GM06990 (cell line): Measurements from ENCODE around the gene DUSP9.

Source experiments
- DNase-seq: peaks from one replicate; pipeline ENCODE4 v3.0.0-alpha.2; 2011; ENCODE audit not compliant: insufficient read length; ENCODE audit errors: extremely low read depth
- H3K27me3 ChIP-seq: replicated peaks from 2 replicates; pipeline ENCODE4 v1.6.0; 2011; ENCODE audit warnings: low read length; ENCODE audit not compliant: control insufficient read depth, insufficient read depth
- H3K36me3 ChIP-seq: 2 replicates; pipeline ENCODE4 v1.5.1; 2011; ENCODE audit warnings: low read length; ENCODE audit not compliant: control insufficient read depth, insufficient read depth
- H3K4me3 ChIP-seq: replicated peaks from 2 replicates; pipeline ENCODE4 v1.5.1; 2011; ENCODE audit warnings: low read depth, mild to moderate bottlenecking, control low read depth, low read length
- CTCF ChIP-seq: IDR thresholded peaks from 2 replicates; pipeline ENCODE4 v1.5.1; 2011; ENCODE audit warnings: low read length, control low read depth, mild to moderate bottlenecking, inconsistent platforms; ENCODE audit not compliant: insufficient read depth, poor library complexity, severe bottlenecking

DUSP9 gene

GRCh38 chrX:153670748-153671588 is 24.0 kb downstream of the DUSP9 start:
- no peak for TF ChIP-seq CTCF
- Histone ChIP-seq H3K4me3 (no peak overlapping the region), H3K36me3 (no peaks in the 10 kb centered on the region), H3K27me3 (no peaks in the 10 kb centered on the region)
- no peak for DNase-seq

GRCh38 chrX:153671589-153672530 is 24.9 kb downstream of the DUSP9 start:
- Histone ChIP-seq H3K36me3 (no peaks in the 10 kb centered on the region), H3K27me3 (no peaks in the 10 kb centered on the region), H3K4me3 (no peak overlapping the region)
- TF ChIP-seq CTCF = no peak
- no peak for DNase-seq

- no peak for TF ChIP-seq CTCF
- Histone ChIP-seq H3K36me3 (no peaks in the 10 kb centered on the region), H3K27me3 (no peaks in the 10 kb centered on the region), H3K4me3 (no peak overlapping the region)
- DNase-seq = no peak
Measured at GRCh38 chrX:153672531-153673427, 25.8 kb downstream of the DUSP9 start.

DNA sequence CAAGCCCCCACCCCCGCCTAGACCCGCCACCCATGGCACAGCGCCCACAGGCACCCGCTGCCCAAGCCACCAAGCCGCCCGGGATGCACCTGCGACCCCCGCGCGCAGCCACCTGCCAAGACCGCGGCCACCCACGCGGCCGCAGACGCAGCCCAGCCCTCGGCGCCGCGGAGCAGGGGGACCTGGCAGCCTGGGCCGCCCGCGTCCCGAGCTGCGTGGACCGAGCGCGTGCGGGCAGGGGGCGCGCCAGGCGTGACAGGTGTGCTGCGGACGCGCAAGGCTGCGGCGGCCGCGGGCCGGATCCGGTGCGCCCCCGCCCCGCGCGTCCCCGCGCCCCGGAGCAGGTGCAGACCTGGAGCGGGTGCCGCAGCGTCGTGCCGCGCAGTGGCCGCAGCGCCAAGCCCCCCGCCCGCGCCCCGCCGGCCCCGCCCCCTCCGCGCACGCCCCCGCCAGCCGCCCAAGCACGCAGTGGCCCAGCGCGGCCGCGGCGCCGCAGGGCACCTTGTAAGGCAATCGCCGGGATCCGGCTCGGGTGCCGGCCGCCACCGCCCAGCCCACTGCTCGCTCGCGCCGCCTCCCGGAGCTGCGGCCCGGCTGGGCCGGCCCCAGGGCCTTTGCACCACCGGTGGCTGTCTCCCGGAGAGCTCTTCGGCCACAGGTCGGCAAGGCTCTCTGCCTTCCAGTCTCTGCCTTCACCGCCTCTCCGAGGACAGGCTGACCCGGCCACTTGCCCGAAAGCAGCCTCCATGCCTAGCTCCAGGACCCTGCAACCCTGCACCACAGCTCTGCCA is 26.6 kb downstream of the DUSP9 start, which contains the start of gene PNCK:
PNCK (minus strand) TSS at position 386 of the 791 bp plus-strand sequence. CDS start 737 bp downstream, outside the sequence.
- H3K36me3 ChIP-seq = no peaks in the 10 kb centered on the region
- no peak within 1 kb of the TSS for H3K4me3 ChIP-seq
- DNase-seq = no peak
- no peaks in the 10 kb centered on the region for H3K27me3 ChIP-seq
- TF ChIP-seq CTCF = no peak
